Fibroblast of the aortic adventitia (primary cell): ENCODE measurements around the gene HTR1D. TPM values are rescaled to one million over a fixed set of nuclear protein-coding genes. Genes with fewer than 3 reads are reported as not detected.
"Not testable (repeated sequence)": the region's sequence is repeated elsewhere in the genome, so short reads cannot be mapped to it uniquely, and the experiment has no call there.

Experiments used
- DNase-seq: peaks from one replicate; pipeline ENCODE4 v3.0.0-alpha.2; 2010; ENCODE audit warnings: low read depth
- H3K4me3 ChIP-seq: 2 replicates; pipeline ENCODE4 v1.5.1; 2011; ENCODE audit warnings: low read depth, mild to moderate bottlenecking, control low read depth, low read length, moderate library complexity
- total RNA-seq: library from RNA; depleted of rRNA; stranded (reverse); fragments of >200 nt; gene quantifications from 2 replicates; pipeline ENCODE4 v1.2.3, GENCODE V29; 2012; ENCODE audit warnings: low replicate concordance
- TF ChIP-seq, protein P1 (sequence below): IDR thresholded peaks from 2 replicates; pipeline ENCODE4 v1.5.1; 2011; ENCODE audit warnings: mild to moderate bottlenecking, low read length, control low read depth, inconsistent platforms; ENCODE audit not compliant: insufficient read depth

The HTR1D gene, protein sequence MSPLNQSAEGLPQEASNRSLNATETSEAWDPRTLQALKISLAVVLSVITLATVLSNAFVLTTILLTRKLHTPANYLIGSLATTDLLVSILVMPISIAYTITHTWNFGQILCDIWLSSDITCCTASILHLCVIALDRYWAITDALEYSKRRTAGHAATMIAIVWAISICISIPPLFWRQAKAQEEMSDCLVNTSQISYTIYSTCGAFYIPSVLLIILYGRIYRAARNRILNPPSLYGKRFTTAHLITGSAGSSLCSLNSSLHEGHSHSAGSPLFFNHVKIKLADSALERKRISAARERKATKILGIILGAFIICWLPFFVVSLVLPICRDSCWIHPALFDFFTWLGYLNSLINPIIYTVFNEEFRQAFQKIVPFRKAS
- total RNA-seq = not detected in 2 replicates

GRCh38 chr1:23217421-23218115 is at the start of gene HTR1D:
Gene HTR1D, minus strand, starts transcription at chr1:23217502. Its CDS starts 23,283 bp downstream, at chr1:23194219.
- TF ChIP-seq, protein P1, sequence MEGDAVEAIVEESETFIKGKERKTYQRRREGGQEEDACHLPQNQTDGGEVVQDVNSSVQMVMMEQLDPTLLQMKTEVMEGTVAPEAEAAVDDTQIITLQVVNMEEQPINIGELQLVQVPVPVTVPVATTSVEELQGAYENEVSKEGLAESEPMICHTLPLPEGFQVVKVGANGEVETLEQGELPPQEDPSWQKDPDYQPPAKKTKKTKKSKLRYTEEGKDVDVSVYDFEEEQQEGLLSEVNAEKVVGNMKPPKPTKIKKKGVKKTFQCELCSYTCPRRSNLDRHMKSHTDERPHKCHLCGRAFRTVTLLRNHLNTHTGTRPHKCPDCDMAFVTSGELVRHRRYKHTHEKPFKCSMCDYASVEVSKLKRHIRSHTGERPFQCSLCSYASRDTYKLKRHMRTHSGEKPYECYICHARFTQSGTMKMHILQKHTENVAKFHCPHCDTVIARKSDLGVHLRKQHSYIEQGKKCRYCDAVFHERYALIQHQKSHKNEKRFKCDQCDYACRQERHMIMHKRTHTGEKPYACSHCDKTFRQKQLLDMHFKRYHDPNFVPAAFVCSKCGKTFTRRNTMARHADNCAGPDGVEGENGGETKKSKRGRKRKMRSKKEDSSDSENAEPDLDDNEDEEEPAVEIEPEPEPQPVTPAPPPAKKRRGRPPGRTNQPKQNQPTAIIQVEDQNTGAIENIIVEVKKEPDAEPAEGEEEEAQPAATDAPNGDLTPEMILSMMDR = no peak
- H3K4me3 ChIP-seq = peak within 1 kb of the TSS; percentile 37
- DNase-seq = no peak

- H3K4me3 ChIP-seq = no peak overlapping the region
- TF ChIP-seq, protein P1 = no peak
- no peak for DNase-seq
Observed at GRCh38 chr1:23263380-23263887, 46.1 kb upstream of the HTR1D start.

GRCh38 chr1:23258082-23258481 is 40.8 kb upstream of the HTR1D start:
- DNase-seq, H3K4me3 ChIP-seq: not testable (repeated sequence)

DNA sequence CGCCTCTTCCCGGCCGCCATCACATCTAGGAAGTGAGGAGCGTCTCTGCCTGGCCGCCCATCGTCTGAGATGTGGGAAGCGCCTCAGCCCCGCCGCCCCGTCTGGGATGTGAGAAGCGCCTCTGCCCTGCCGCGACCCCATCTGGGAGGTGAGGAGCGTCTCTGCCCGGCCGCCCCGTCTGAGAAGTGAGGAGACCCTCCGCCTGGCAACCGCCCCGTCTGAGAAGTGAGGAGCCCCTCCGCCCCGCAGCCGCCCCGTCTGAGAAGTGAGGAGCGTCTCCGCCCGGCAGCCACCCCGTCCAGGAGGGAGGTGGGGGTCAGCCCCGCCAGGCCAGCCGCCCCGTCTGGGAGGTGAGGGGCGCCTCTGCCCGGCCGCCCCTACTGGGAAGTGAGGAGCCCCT is 40.1 kb upstream of the HTR1D start:
- DNase-seq, H3K4me3 ChIP-seq: not testable (repeated sequence)

DNA sequence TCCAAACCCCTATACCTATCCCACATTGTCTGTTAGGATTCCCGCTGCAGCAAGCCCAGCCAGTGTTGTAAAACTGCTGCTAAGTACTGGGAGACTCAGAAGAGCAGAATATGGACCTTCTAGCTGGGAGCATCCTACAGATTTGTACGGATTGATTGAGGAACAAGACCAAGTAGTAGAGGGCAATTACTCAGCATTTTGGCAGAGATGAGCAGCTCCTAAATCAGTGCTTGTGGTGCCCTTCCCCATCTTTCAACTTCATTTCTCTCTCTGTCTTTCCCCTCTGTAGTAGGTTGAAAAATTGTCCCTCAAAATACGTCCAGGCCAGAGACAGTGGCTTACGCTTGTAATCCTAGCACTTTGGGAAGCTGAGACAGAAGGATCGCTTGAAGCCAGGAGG is 37.3 kb upstream of the HTR1D start:
- no peak overlapping the region for H3K4me3 ChIP-seq
- no peak for DNase-seq
- TF ChIP-seq, protein P1 = no peak

DNA sequence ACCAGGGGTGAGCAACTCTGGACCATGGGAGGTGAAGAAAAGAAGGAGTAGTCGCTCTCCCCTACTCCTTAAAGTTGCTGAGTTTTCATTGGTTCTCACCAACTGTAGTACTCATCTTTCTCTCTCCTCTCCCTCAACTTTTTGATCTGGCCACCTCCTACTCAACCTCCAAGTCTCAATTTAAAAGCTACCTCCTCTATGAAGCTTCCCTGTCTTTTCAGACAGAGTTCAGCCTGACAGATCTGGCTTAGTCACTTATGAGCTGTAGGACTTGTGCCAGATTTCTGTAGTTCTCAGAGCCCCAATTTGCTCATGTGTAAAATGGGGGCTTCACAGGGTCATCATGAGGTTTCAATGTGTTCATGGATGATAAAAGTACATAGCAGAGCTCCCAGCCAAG is 34.5 kb upstream of the HTR1D start:
- no peak overlapping the region for H3K4me3 ChIP-seq
- TF ChIP-seq, protein P1 = no peak
- no peak for DNase-seq

DNA sequence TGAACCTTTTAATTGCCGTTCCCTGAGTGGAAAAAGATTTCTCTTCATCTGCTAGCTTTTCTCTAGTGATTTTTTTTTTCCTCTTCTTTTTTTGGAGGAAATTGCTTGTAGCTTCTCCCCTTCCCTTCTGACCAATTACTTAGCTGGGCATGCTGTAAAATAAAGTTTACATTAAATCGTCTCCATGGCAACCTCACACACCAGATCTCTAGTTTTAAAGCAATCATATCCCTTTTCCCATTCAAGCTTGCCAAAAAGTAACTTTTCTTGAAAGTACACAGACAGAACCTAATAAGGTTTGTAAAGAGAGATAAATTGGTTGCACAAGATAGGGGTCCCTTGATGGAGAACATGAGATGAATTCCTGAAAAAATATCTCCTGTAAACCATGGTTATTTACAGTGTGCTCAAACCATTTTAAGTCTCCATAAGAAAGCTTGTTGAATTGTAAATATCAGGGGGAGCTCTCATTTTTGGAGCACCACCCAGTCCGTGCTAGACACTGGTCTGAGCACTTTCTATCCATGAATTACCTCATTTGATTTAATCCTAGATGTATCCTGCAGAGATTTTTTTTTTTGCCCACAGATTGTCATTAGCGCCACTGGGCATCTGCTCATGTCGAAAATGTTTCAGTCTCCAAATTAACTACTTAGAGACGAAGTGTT is 32.6 kb upstream of the HTR1D start:
- TF ChIP-seq, protein P1 = no peak
- H3K4me3 ChIP-seq = no peak overlapping the region
- DNase-seq = peak; percentile 15
